H1 (cell line): ENCODE results near the gene GCNT1. TPM values are rescaled to one million over a fixed set of nuclear protein-coding genes. Genes with fewer than 3 reads are reported as not detected.

Experiments used
- CTCF ChIA-PET: fragments of 300-600 bp; sonication (Branson Sonifier 250); formaldehyde crosslinking; loops from one replicate; lab custom pipeline; 2021; ENCODE audit not compliant: partially characterized antibody; lab: Charles Lee
- POLR2A ChIA-PET: fragments of 300-600 bp; sonication (Branson Sonifier 250); formaldehyde crosslinking; loops from one replicate; lab custom pipeline; 2021; ENCODE audit warnings: inconsistent platforms; ENCODE audit not compliant: partially characterized antibody; lab: Charles Lee
- DNase-seq, 2 experiments: peaks; one replicate each; pipeline versions ENCODE4 v3.0.0 to v3.0.0-alpha.2; 2010 to 2022; ENCODE audit warnings: low spot score in 2 of 2, low read depth in 1 of 2, mixed read lengths in 1 of 2
- FAIRE-seq: peaks from 2 replicates; lab custom pipeline; 2011; peaks lifted over from hg19 to GRCh38; lab: Jason Lieb, UNC
- H2AFZ ChIP-seq: 2 replicates; pipeline ENCODE4 v1.8.1; 2012; ENCODE audit warnings: low read length, inconsistent platforms
- H2AK5ac ChIP-seq: 2 replicates; pipeline ENCODE4 v1.6.1; 2013; ENCODE audit warnings: low read depth, low read length
- H2BK120ac ChIP-seq: replicated peaks from 2 replicates; pipeline ENCODE3; 2013; ENCODE audit warnings: low read depth, low read length, inconsistent platforms
- H2BK12ac ChIP-seq: 2 replicates; pipeline ENCODE4 v1.6.1; 2013; ENCODE audit warnings: low read depth, low read length
- H2BK15ac ChIP-seq: 2 replicates; pipeline ENCODE4 v1.6.1; 2013; ENCODE audit warnings: low read length
- H2BK20ac ChIP-seq: 2 replicates; pipeline ENCODE4 v1.6.1; 2013; ENCODE audit warnings: low read length
- H2BK5ac ChIP-seq: 2 replicates; pipeline ENCODE4 v1.6.1; 2013; ENCODE audit warnings: low read depth, low read length
- H3K14ac ChIP-seq: 2 replicates; pipeline ENCODE4 v1.6.1; 2013; ENCODE audit warnings: inconsistent platforms; ENCODE audit not compliant: insufficient read length
- H3K18ac ChIP-seq: 2 replicates; pipeline ENCODE4 v1.6.1; 2013; ENCODE audit warnings: low read length; ENCODE audit errors: extremely low read depth
- H3K23ac ChIP-seq: 2 replicates; pipeline ENCODE4 v1.6.1; 2013; ENCODE audit warnings: inconsistent platforms; ENCODE audit not compliant: insufficient read length
- H3K23me2 ChIP-seq: 2 replicates; pipeline ENCODE4 v1.6.1; 2013; ENCODE audit warnings: low read depth, low read length
- H3K27ac ChIP-seq: 2 replicates; pipeline ENCODE4 v1.6.1; 2011; ENCODE audit warnings: low read depth, low read length, inconsistent platforms
- H3K27me3 ChIP-seq, 4 experiments: replicated peaks in 1 of 4; 1 replicate in 1 of 4; 2 replicates in 3 of 4; pipeline versions ENCODE4 v1.6.1 to v1.8.1; 2011 to 2013; ENCODE audit warnings: low read length in 3 of 4, mild to moderate bottlenecking in 3 of 4, inconsistent platforms in 2 of 4, mixed read lengths in 2 of 4, moderate library complexity in 1 of 4; ENCODE audit not compliant: control insufficient read depth in 3 of 4, insufficient read depth in 3 of 4; ENCODE audit errors: extremely low read depth in 1 of 4
- H3K36me3 ChIP-seq, 4 experiments: 2 replicates each; pipeline versions ENCODE4 v1.6.1 to v1.8.1; 2011 to 2013; ENCODE audit warnings: mild to moderate bottlenecking in 4 of 4, low read length in 3 of 4, moderate library complexity in 2 of 4, control low read depth in 1 of 4, inconsistent platforms in 1 of 4; ENCODE audit not compliant: insufficient read depth in 4 of 4, control insufficient read depth in 2 of 4
- H3K4ac ChIP-seq: replicated peaks from 2 replicates; pipeline ENCODE3; 2013; ENCODE audit warnings: low read length, low read depth, mixed read lengths, inconsistent platforms; ENCODE audit not compliant: insufficient read length
- H3K4me1 ChIP-seq, 4 experiments: replicated peaks in 1 of 4; 1 replicate in 1 of 4; 2 replicates in 3 of 4; pipeline versions ENCODE4 v1.6.1 to v1.8.1; 2011 to 2013; ENCODE audit warnings: low read length in 3 of 4, inconsistent platforms in 2 of 4, mixed read lengths in 1 of 4; ENCODE audit not compliant: insufficient read depth in 4 of 4, control insufficient read depth in 3 of 4
- H3K4me2 ChIP-seq, 2 experiments: 2 replicates each; pipeline versions ENCODE4 v1.6.1 to v1.8.1; 2011 to 2013; ENCODE audit warnings: low read depth in 2 of 2, low read length in 2 of 2, control low read depth in 1 of 2, inconsistent platforms in 1 of 2, mild to moderate bottlenecking in 1 of 2; ENCODE audit not compliant: insufficient read depth in 1 of 2
- H3K4me3 ChIP-seq, 4 experiments: fragments of 200-600, 300-600 bp in 1 of 4; sonication (generic), shearing (Covaris generic), sonication (Bioruptor Twin) in 1 of 4; 2 replicates each; pipeline versions ENCODE4 v1.5.1 to v1.8.1; 2011 to 2016; ENCODE audit warnings: low read length in 4 of 4, low read depth in 3 of 4, control low read depth in 2 of 4, inconsistent platforms in 2 of 4, mild to moderate bottlenecking in 2 of 4, mixed read lengths in 1 of 4, moderate library complexity in 1 of 4; ENCODE audit not compliant: insufficient read depth in 2 of 4; ENCODE audit errors: extremely low read depth in 1 of 4
- H3K56ac ChIP-seq: replicated peaks from 2 replicates; pipeline ENCODE3; 2013; ENCODE audit warnings: low read depth, mild to moderate bottlenecking, mixed read lengths, low read length, inconsistent platforms; ENCODE audit not compliant: insufficient read length
- H3K79me1 ChIP-seq: 2 replicates; pipeline ENCODE4 v1.6.1; 2013; ENCODE audit warnings: low read depth, low read length, control low read depth
- H3K79me2 ChIP-seq, 2 experiments: 2 replicates each; pipeline versions ENCODE4 v1.6.1 to v1.8.1; 2012 to 2013; ENCODE audit warnings: low read length in 2 of 2, mild to moderate bottlenecking in 2 of 2, inconsistent platforms in 1 of 2; ENCODE audit not compliant: insufficient read depth in 2 of 2, control insufficient read depth in 1 of 2
- H3K9ac ChIP-seq, 4 experiments: replicated peaks in 1 of 4; 1 replicate in 1 of 4; 2 replicates in 3 of 4; pipeline versions ENCODE4 v1.6.1 to v1.8.1; 2011 to 2013; ENCODE audit warnings: low read depth in 3 of 4, low read length in 3 of 4, control low read depth in 2 of 4, mild to moderate bottlenecking in 2 of 4, moderate library complexity in 2 of 4, inconsistent platforms in 1 of 4; ENCODE audit errors: extremely low read depth in 1 of 4
- H3K9me3 ChIP-seq, 2 experiments: 2 replicates each; pipeline versions ENCODE4 v1.6.1 to v1.8.1; 2012 to 2013; ENCODE audit warnings: mild to moderate bottlenecking in 2 of 2, moderate library complexity in 2 of 2, control low read depth in 1 of 2, inconsistent platforms in 1 of 2, low read depth in 1 of 2, low read length in 1 of 2, mixed read lengths in 1 of 2; ENCODE audit not compliant: insufficient read depth in 2 of 2
- H4K20me1 ChIP-seq, 2 experiments: replicated peaks in 1 of 2; 2 replicates each; pipeline versions ENCODE3 to v1.8.1; 2011 to 2013; ENCODE audit warnings: inconsistent platforms in 2 of 2, low read length in 2 of 2, mild to moderate bottlenecking in 1 of 2; ENCODE audit not compliant: insufficient read depth in 2 of 2, control insufficient read depth in 1 of 2
- H4K5ac ChIP-seq: 2 replicates; pipeline ENCODE4 v1.6.1; 2013; ENCODE audit warnings: low read length, low read depth, mixed read lengths, inconsistent platforms; ENCODE audit not compliant: insufficient read length
- H4K8ac ChIP-seq: 2 replicates; pipeline ENCODE4 v1.8.0; 2013; ENCODE audit warnings: mild to moderate bottlenecking, moderate library complexity, low read length, inconsistent platforms; ENCODE audit not compliant: insufficient read depth; ENCODE audit errors: extremely low read depth
- H4K91ac ChIP-seq: replicated peaks from 2 replicates; pipeline ENCODE3; 2013; ENCODE audit warnings: low read length, mixed read lengths, inconsistent platforms; ENCODE audit not compliant: insufficient read length
- CEBPB ChIP-seq: IDR thresholded peaks from 2 replicates; pipeline ENCODE4 v1.6.1; 2012; ENCODE audit warnings: low read depth, low read length
- GABPA ChIP-seq: IDR thresholded peaks from 2 replicates; pipeline ENCODE4 v1.6.1; 2011; ENCODE audit warnings: mild to moderate bottlenecking, low read length, moderate library complexity, borderline replicate concordance; ENCODE audit not compliant: insufficient read depth
- KDM1A ChIP-seq: fragments of 200-600, 300-600 bp; sonication (generic); IDR thresholded peaks from 2 replicates; pipeline ENCODE4 v1.7.1; 2016; ENCODE audit warnings: mild to moderate bottlenecking, low read length, borderline replicate concordance
- NANOG ChIP-seq: IDR thresholded peaks from 2 replicates; pipeline ENCODE4 v1.6.1; 2011; ENCODE audit warnings: low read length, low read depth, mild to moderate bottlenecking, inconsistent platforms; ENCODE audit not compliant: insufficient read depth, poor library complexity, severe bottlenecking
- RNF2 ChIP-seq: fragments of 200-900, 300-1000 bp; sonication (generic); IDR thresholded peaks from 2 replicates; pipeline ENCODE4 v1.7.1; 2016; ENCODE audit warnings: borderline replicate concordance, low read depth, mild to moderate bottlenecking, antibody characterized with exemption, low read length; ENCODE audit not compliant: poor library complexity, severe bottlenecking; ENCODE audit errors: missing control alignments
- SAP30 ChIP-seq: fragments of 300-600 bp; sonication (generic); IDR thresholded peaks from 2 replicates; pipeline ENCODE4 v1.7.1; 2012; ENCODE audit warnings: low read length, moderate library complexity, mild to moderate bottlenecking, inconsistent platforms; ENCODE audit not compliant: insufficient read depth, insufficient replicate concordance
- SIN3A ChIP-seq, 2 experiments: IDR thresholded peaks in 1 of 2; conservative IDR thresholded peaks in 1 of 2; 2 replicates each; pipeline ENCODE4 v1.6.1; 2011 to 2012; ENCODE audit warnings: low read length in 2 of 2, improper control_type of control experiment in 1 of 2, low read depth in 1 of 2, mild to moderate bottlenecking in 1 of 2
- SP2 ChIP-seq: IDR thresholded peaks from 2 replicates; pipeline ENCODE4 v1.6.1; 2012; ENCODE audit warnings: mild to moderate bottlenecking, low read length, inconsistent platforms
- SP4 ChIP-seq: IDR thresholded peaks from 2 replicates; pipeline ENCODE4 v1.6.1; 2012; ENCODE audit warnings: low read length, inconsistent platforms
- TAF7 ChIP-seq: optimal IDR thresholded peaks from 2 replicates; pipeline ENCODE3; 2011; ENCODE audit warnings: low read depth, mild to moderate bottlenecking, inconsistent platforms, low read length, moderate library complexity, borderline replicate concordance
- WGBS, 2 experiments: shearing (Covaris generic) in 1 of 2; methylation state at CpG; one replicate each; pipeline versions ENCODE4 v1.1.6 to v1.1.7; 2013 to 2015; ENCODE audit warnings: low lambda C conversion rate in 2 of 2, mixed read lengths in 2 of 2, inconsistent platforms in 1 of 2, low coverage in 1 of 2, missing lambda C conversion rate in 1 of 2; ENCODE audit not compliant: insufficient replicate concordance in 2 of 2, insufficient coverage in 1 of 2, insufficient read length in 1 of 2; ENCODE audit errors: extremely low coverage in 1 of 2, missing lambda C conversion rate in 1 of 2; 5-methylcytosine and 5-hydroxymethylcytosine counted together
- polyA plus RNA-seq, 7 experiments: library from polyadenylated mRNA; depleted of rRNA in 3 of 7; stranded (reverse) in 5 of 7; unstranded in 2 of 7; fragments of >200 nt in 5 of 7; fragments of 200-250 nt in 2 of 7; gene quantifications; 1 replicate in 5 of 7; 2 replicates in 1 of 7; 4 replicates in 1 of 7; pipeline versions ENCODE4 v1.2.1 to v1.2.3, GENCODE V29; 2011 to 2013; ENCODE audit warnings: missing spikeins in 2 of 7, mixed read lengths in 2 of 7
- total RNA-seq: library from RNA; stranded (reverse); fragmentation: NEBNext Ultra II Directional; extraction: Animal tissue kit (Norgen Biotek cat#: 25700); gene quantifications from 2 replicates; pipeline ENCODE4 v1.2.1, GENCODE V29; 2021

Gene GCNT1
- total and polyA plus RNA-seq, 2 of the 8 experiments (the other 6 are each of a cell fraction or from before 2014, with no cell fraction given) = 13.0 to 16.5 TPM

GRCh38 chr9:76531231-76531780 lies 72.3 kb downstream of the GCNT1 start:
- 96% methylated on average over 3 of the region's 3 CpGs; no CpG with 5 or more reads in 1 of the 2 experiments for WGBS, 2 experiments
- H2BK5ac ChIP-seq = no peak overlapping the region
- no peak overlapping the region for H2BK12ac ChIP-seq
- no peak overlapping the region for H2BK120ac ChIP-seq
- no peak overlapping the region for H2AFZ ChIP-seq
- no peak overlapping the region for H4K5ac ChIP-seq
- no peaks in the 10 kb centered on the region for H3K27me3 ChIP-seq
- no peaks in the 10 kb centered on the region for H4K20me1 ChIP-seq
- H3K56ac ChIP-seq = no peak overlapping the region
- no peaks in the 10 kb centered on the region; the same call in 1 of the 2 replicates for H3K23me2 ChIP-seq
- no peak overlapping the region for H3K23ac ChIP-seq
- H3K4me2 ChIP-seq = no peak overlapping the region
- no peak overlapping the region for H3K4me3 ChIP-seq
- H3K36me3 ChIP-seq = peaks cover 0 to 3% (median 0%) of the 10 kb centered on the region in 4 experiments; a peak in 1 of 8 replicates
- ChIA-PET POLR2A (no interaction called here), CTCF (no interaction called here)
- H2BK20ac ChIP-seq = no peak overlapping the region
- peaks cover 0 to 2% (median 0%) of the 10 kb centered on the region in 4 experiments; a peak in 1 of 7 replicates for H3K4me1 ChIP-seq
- no peaks in the 10 kb centered on the region for H3K79me2 ChIP-seq
- no peak for DNase-seq
- H4K91ac ChIP-seq = no peak overlapping the region
- H3K14ac ChIP-seq = no peak overlapping the region
- TF ChIP-seq GABPA (no peak), SAP30 (no peak), TAF7 (no peak), SP2 (no peak), NANOG (no peak), SIN3A (conservative IDR thresholded peaks at IDR 0.05 in 1 of 2, IDR thresholded peaks at IDR 0.05 in 1 of 2; ENCODE audit: low read depth in 1 of 2, low read length in 2 of 2) (no peak), RNF2 (no peak), CEBPB (no peak), SP4 (no peak), KDM1A (no peak)
- H2AK5ac ChIP-seq = no peak overlapping the region
- no peak for FAIRE-seq
- H2BK15ac ChIP-seq = no peak overlapping the region
- no peak overlapping the region for H3K27ac ChIP-seq
- H3K9ac ChIP-seq = no peak overlapping the region
- no peaks in the 10 kb centered on the region for H3K79me1 ChIP-seq
- no peak overlapping the region for H3K18ac ChIP-seq
- peaks cover 4 to 5% of the 10 kb centered on the region in 2 experiments; a peak in 1 of 4 replicates for H3K9me3 ChIP-seq
- H4K8ac ChIP-seq = no peak overlapping the region
- H3K4ac ChIP-seq = no peak overlapping the region
